Nephron progenitor cell (in vitro differentiated cells): ENCODE data around the gene PTPN22.
A peak's percentile ranks its signal among the peaks of the same experiment; 100 is the strongest.

Experiments used
- DNase-seq: peaks from one replicate; pipeline ENCODE4 v3.0.0; 2021
- H3K27ac Mint-ChIP-seq: 2 replicates; pipeline ENCODE4 v1.8.0; 2021; ENCODE audit warnings: mild to moderate bottlenecking, moderate library complexity, mixed read lengths
- H3K27me3 Mint-ChIP-seq: 2 replicates; pipeline ENCODE4 v1.8.0; 2021; ENCODE audit warnings: mild to moderate bottlenecking, low read depth, mixed read lengths; ENCODE audit not compliant: poor library complexity
- H3K36me3 Mint-ChIP-seq: 2 replicates; pipeline ENCODE4 v1.8.0; 2021; ENCODE audit warnings: low read depth, mixed read lengths
- H3K4me1 Mint-ChIP-seq: 2 replicates; pipeline ENCODE4 v1.8.0; 2021; ENCODE audit warnings: mixed read lengths
- H3K4me3 Mint-ChIP-seq: 2 replicates; pipeline ENCODE4 v1.8.0; 2021; ENCODE audit warnings: mild to moderate bottlenecking, moderate library complexity, mixed read lengths
- H3K9me3 Mint-ChIP-seq: 2 replicates; pipeline ENCODE4 v1.8.0; 2021; ENCODE audit warnings: mild to moderate bottlenecking, moderate library complexity, mixed read lengths
- TF ChIP-seq, protein P1 (sequence below): fragments of 200-600 bp; sonication (generic); IDR thresholded peaks from 2 replicates; pipeline ENCODE4 v1.5.0; 2021; ENCODE audit warnings: antibody characterized with exemption

Gene PTPN22

DNA sequence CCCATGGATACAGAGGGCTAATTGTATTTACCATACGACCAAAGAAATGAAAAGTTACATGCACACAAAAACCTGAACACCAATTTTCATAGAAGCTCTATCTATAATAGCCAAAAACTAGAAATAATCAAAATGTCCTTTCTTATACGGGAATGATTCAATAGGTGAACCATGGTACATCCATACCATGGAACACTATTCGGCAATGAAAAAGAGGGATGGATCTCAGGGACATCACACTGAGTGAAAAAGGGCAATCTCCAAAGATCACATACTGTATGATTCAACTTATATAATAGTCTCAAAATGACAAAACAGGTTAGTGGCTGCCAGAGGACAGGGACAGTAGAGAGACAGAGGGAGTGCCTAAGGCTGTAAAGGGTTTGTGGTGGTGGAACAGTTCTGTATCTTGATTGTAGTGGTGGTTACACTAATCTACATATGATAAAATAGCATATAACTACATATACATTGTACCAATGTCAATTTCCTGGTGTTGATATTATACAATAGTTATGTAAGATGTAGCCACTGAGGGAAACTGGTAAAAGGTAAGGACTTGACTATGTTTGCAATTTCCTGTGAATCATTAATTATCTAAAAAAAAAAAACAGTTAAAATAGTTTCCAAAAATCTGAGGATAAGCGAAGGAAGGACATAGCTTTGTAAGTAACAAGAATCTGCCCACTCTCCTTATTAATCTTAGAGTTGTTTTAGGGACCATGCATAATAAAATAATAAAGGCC is 62.9 kb downstream of the PTPN22 start:
- H3K27ac Mint-ChIP-seq: no peak overlapping the region
- peaks cover 48% of the 10 kb centered on the region for H3K36me3 Mint-ChIP-seq
- DNase-seq: no peak
- peaks cover 37% of the 10 kb centered on the region for H3K4me1 Mint-ChIP-seq
- peak overlapping the region; percentile 97 for H3K4me3 Mint-ChIP-seq
- H3K9me3 Mint-ChIP-seq: peaks cover 13% of the 10 kb centered on the region
- TF ChIP-seq, protein P1, sequence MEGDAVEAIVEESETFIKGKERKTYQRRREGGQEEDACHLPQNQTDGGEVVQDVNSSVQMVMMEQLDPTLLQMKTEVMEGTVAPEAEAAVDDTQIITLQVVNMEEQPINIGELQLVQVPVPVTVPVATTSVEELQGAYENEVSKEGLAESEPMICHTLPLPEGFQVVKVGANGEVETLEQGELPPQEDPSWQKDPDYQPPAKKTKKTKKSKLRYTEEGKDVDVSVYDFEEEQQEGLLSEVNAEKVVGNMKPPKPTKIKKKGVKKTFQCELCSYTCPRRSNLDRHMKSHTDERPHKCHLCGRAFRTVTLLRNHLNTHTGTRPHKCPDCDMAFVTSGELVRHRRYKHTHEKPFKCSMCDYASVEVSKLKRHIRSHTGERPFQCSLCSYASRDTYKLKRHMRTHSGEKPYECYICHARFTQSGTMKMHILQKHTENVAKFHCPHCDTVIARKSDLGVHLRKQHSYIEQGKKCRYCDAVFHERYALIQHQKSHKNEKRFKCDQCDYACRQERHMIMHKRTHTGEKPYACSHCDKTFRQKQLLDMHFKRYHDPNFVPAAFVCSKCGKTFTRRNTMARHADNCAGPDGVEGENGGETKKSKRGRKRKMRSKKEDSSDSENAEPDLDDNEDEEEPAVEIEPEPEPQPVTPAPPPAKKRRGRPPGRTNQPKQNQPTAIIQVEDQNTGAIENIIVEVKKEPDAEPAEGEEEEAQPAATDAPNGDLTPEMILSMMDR: no peak
- peaks cover 3% of the 10 kb centered on the region for H3K27me3 Mint-ChIP-seq

DNA sequence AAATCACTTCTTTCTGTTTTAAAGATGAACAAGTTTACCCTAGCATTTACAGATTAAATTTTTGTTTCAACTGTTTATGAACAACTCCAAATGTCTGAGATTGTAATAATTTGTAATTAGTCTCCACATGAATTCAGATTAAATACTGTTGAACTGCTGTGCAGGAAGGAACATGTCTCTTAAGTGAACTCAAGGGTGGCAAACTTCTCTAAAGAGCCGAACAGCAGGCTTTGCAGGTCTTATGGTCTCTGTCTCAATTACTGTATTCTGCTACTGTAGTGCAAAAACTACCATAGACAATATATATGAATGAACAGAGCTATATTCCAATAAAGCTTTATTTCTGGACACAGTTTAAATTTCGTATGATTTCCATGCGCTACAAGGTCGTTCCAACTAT is 65.9 kb downstream of the PTPN22 start:
- Mint-ChIP-seq H3K27me3 (peaks cover 3% of the 10 kb centered on the region), H3K27ac (no peak overlapping the region), H3K36me3 (peaks cover 67% of the 10 kb centered on the region), H3K4me3 (no peak overlapping the region), H3K4me1 (peaks cover 28% of the 10 kb centered on the region), H3K9me3 (peaks cover 22% of the 10 kb centered on the region)
- TF ChIP-seq, protein P1: no peak
- no peak for DNase-seq

DNA sequence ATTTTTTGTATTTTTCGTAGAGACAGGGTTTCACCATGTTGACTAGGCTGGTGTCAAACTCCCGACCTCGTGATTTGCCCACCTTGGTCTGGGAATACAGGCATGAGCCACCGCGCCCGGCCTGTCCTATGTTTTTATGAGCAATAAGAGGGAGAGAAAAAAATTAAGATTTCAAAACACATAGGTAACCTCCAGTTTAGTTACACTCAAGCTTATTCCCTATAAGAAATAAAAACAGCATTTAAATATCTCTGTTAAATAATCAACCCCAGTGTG is 66.3 kb downstream of the PTPN22 start:
- no peak overlapping the region for H3K4me3 Mint-ChIP-seq
- TF ChIP-seq, protein P1: no peak
- H3K9me3 Mint-ChIP-seq: peaks cover 22% of the 10 kb centered on the region
- H3K27ac Mint-ChIP-seq: no peak overlapping the region
- no peak for DNase-seq
- H3K36me3 Mint-ChIP-seq: peaks cover 67% of the 10 kb centered on the region
- peaks cover 3% of the 10 kb centered on the region for H3K27me3 Mint-ChIP-seq
- H3K4me1 Mint-ChIP-seq: peaks cover 24% of the 10 kb centered on the region

DNA sequence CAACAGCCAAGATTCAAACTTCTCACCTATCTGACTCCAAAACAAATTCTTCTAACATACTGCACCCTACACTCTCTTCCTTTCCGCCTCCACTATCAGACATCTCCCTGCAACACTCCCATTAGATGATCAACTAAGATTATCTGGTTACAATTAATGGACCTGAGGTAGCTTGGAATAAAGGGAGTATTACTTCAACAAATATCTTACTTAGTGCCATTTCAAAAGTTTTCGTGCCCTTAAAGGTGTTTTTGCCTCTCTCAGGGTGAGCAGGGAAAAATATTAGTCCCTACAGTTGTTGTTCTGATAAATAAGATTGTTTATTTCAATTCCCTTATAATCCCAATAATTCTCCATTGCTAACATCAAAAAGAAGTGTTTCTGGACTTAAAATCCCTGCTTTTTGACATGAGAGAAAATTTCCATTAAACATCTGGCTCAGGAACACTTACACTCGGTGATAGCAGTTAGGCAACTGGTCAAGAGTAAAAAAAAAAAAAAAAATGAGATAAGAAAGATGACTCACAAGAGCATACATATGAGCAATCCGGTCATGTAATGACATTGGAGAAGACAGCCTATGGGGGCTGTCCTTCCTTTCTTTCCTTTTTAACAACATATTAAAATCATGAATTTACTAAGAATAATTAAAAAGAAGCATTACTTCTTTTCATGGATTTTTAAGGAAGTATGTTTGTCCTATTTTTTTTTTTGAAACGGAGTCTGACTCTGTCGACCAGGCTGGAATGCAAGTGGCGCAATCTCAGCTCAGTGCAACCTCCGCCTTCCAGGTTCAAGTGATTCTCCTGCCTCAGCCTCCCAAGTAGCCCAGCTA is 66.9 kb downstream of the PTPN22 start:
- TF ChIP-seq, protein P1: no peak
- Mint-ChIP-seq H3K27ac (no peak overlapping the region), H3K36me3 (peaks cover 67% of the 10 kb centered on the region), H3K27me3 (peaks cover 3% of the 10 kb centered on the region), H3K9me3 (peaks cover 22% of the 10 kb centered on the region), H3K4me3 (no peak overlapping the region), H3K4me1 (peaks cover 19% of the 10 kb centered on the region)
- no peak for DNase-seq

DNA sequence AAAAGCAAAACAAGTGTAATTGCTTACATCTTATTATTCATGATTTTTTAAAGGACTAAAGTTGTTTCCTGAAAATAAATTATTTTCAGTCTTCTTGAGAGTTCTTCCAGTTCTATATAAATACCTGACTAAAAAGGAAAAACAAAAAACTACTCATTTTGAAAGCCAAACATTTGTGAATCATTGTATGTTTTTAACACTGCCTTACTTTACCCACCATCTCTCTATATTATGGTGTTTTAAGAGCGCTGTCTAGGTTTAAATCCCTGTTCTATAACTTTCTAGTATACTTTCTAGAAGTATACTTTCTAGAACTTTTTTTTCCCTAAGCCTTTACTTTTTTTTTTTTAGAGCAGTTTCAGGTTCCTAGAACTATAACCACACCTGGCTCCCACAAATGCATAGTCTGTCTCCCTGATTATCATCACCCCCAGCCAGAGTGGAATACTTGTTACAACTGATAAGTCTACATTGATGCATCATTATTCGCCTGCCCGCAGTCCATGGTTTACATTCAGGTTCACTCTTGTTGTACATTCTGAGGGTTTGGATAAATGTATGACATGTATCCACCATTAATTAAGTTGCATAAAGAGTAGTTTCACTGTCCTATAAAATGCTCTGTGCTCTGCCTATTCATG is 69.0 kb downstream of the PTPN22 start:
- TF ChIP-seq, protein P1: no peak
- H3K36me3 Mint-ChIP-seq: peaks cover 61% of the 10 kb centered on the region
- DNase-seq: no peak
- peaks cover 7% of the 10 kb centered on the region for H3K4me1 Mint-ChIP-seq
- peaks cover 17% of the 10 kb centered on the region for H3K9me3 Mint-ChIP-seq
- H3K27ac Mint-ChIP-seq: no peak overlapping the region
- peaks cover 3% of the 10 kb centered on the region for H3K27me3 Mint-ChIP-seq
- no peak overlapping the region for H3K4me3 Mint-ChIP-seq
